ENCODE results near the gene GID8.
A peak's percentile ranks its signal among the peaks of the same experiment; 100 is the strongest.
"Not testable (repeated sequence)": the region's sequence is repeated elsewhere in the genome, so short reads cannot be mapped to it uniquely, and the experiment has no call there.

GID8 gene

GRCh38 chr20:62921119-62921687, 16.7 kb upstream of the GID8 start:
- peak overlapping the region; percentile 31 for H3K9ac ChIP-seq (ENCODE audit: low read length)
- H2BK15ac ChIP-seq (ENCODE audit: low read depth, poor library complexity, severe bottlenecking), result no peak overlapping the region
- no peak overlapping the region for H3K14ac ChIP-seq (ENCODE audit: low read length in 2 of 2)
- H3K27ac ChIP-seq (ENCODE audit: low read length, poor library complexity, severe bottlenecking), result no peak overlapping the region
- H3K4me2 ChIP-seq (ENCODE audit: low read length, poor library complexity, severe bottlenecking), result no peak overlapping the region
- no peak overlapping the region for H2BK5ac ChIP-seq (ENCODE audit: low read depth, low read length, poor library complexity, severe bottlenecking)
- no peak overlapping the region for H3K4ac ChIP-seq (ENCODE audit: low read depth in 1 of 2, low read length in 2 of 2)
- 53% methylated on average over 6 of the region's 8 CpGs for WGBS
- DNase-seq, result peak; percentile 83
- no peaks in the 10 kb centered on the region for H3K9me3 ChIP-seq (ENCODE audit: control insufficient read depth, low read length)
- H3K23ac ChIP-seq (ENCODE audit: low read length in 2 of 2), result no peak overlapping the region
- H2BK120ac ChIP-seq (ENCODE audit: low read depth, low read length), result no peak overlapping the region
- no peak overlapping the region for H2AFZ ChIP-seq (ENCODE audit: low read depth, low read length)
- no peaks in the 10 kb centered on the region for H3K27me3 ChIP-seq (ENCODE audit: control insufficient read depth in 1 of 2, insufficient read depth in 1 of 2, low read length in 2 of 2)
- H3K36me3 ChIP-seq (ENCODE audit: control insufficient read depth in 1 of 2, insufficient read depth in 2 of 2, low read depth in 1 of 2, low read length in 2 of 2), result no peaks in the 10 kb centered on the region
- H3K4me3 ChIP-seq (ENCODE audit: insufficient read depth in 1 of 2, low read depth in 1 of 2, low read length in 2 of 2), result no peak overlapping the region
- H4K91ac ChIP-seq (ENCODE audit: low read length), result no peak overlapping the region
- H2AK5ac ChIP-seq (ENCODE audit: low read length, severe bottlenecking), result no peak overlapping the region
- H3K79me1 ChIP-seq (replicated peaks; ENCODE audit: low read length, poor library complexity, severe bottlenecking), result no peaks in the 10 kb centered on the region
- H4K8ac ChIP-seq (ENCODE audit: low read length), result no peak overlapping the region
- no peak overlapping the region for H2BK12ac ChIP-seq (ENCODE audit: low read length in 2 of 2)
- no peak overlapping the region for H3K18ac ChIP-seq (ENCODE audit: low read depth in 1 of 2, low read length in 2 of 2)
- H3K4me1 ChIP-seq (ENCODE audit: control insufficient read depth, insufficient read depth, low read depth, low read length), result peaks cover 28% of the 10 kb centered on the region

- peak overlapping the region; percentile 99 for H3K9ac ChIP-seq (ENCODE audit: low read length)
- no peaks in the 10 kb centered on the region for H3K36me3 ChIP-seq (ENCODE audit: control insufficient read depth in 1 of 2, insufficient read depth in 2 of 2, low read depth in 1 of 2, low read length in 2 of 2)
- no peak for DNase-seq
- no peak overlapping the region for H3K4ac ChIP-seq (ENCODE audit: low read depth in 1 of 2, low read length in 2 of 2)
- H4K8ac ChIP-seq (ENCODE audit: low read length), result no peak overlapping the region
- no peak overlapping the region for H2BK5ac ChIP-seq (ENCODE audit: low read depth, low read length, poor library complexity, severe bottlenecking)
- peak overlapping the region in 1 of 2 experiments; percentile 36 for H3K4me3 ChIP-seq (ENCODE audit: insufficient read depth in 1 of 2, low read depth in 1 of 2, low read length in 2 of 2)
- H2AFZ ChIP-seq (ENCODE audit: low read depth, low read length), result no peak overlapping the region
- H3K14ac ChIP-seq (ENCODE audit: low read length in 2 of 2), result no peak overlapping the region
- H2AK5ac ChIP-seq (ENCODE audit: low read length, severe bottlenecking), result no peak overlapping the region
- H2BK120ac ChIP-seq (ENCODE audit: low read depth, low read length), result no peak overlapping the region
- H2BK15ac ChIP-seq (ENCODE audit: low read depth, poor library complexity, severe bottlenecking), result no peak overlapping the region
- no peaks in the 10 kb centered on the region for H3K27me3 ChIP-seq (ENCODE audit: control insufficient read depth in 1 of 2, insufficient read depth in 1 of 2, low read length in 2 of 2)
- 94% methylated on average over 12 of the region's 14 CpGs for WGBS
- peak overlapping the region; percentile 62 for H3K27ac ChIP-seq (ENCODE audit: low read length, poor library complexity, severe bottlenecking)
- no peak overlapping the region for H2BK12ac ChIP-seq (ENCODE audit: low read length in 2 of 2)
- H3K23ac ChIP-seq (ENCODE audit: low read length in 2 of 2), result no peak overlapping the region
- no peak overlapping the region for H3K18ac ChIP-seq (ENCODE audit: low read depth in 1 of 2, low read length in 2 of 2)
- no peak overlapping the region for H3K4me2 ChIP-seq (ENCODE audit: low read length, poor library complexity, severe bottlenecking)
- peaks cover 31% of the 10 kb centered on the region for H3K4me1 ChIP-seq (ENCODE audit: control insufficient read depth, insufficient read depth, low read depth, low read length)
- no peaks in the 10 kb centered on the region for H3K9me3 ChIP-seq (ENCODE audit: control insufficient read depth, low read length)
- H4K91ac ChIP-seq (ENCODE audit: low read length), result no peak overlapping the region
- no peaks in the 10 kb centered on the region for H3K79me1 ChIP-seq (replicated peaks; ENCODE audit: low read length, poor library complexity, severe bottlenecking)
Measured at GRCh38 chr20:62922451-62922921, 15.5 kb upstream of the GID8 start.

GRCh38 chr20:62923059-62923668, 14.8 kb upstream of the GID8 start:
- not testable (repeated sequence) for H2AK5ac ChIP-seq (ENCODE audit: low read length, severe bottlenecking); H4K91ac ChIP-seq (ENCODE audit: low read length); H3K18ac ChIP-seq (ENCODE audit: low read depth in 1 of 2, low read length in 2 of 2); H2BK120ac ChIP-seq (ENCODE audit: low read depth, low read length); H3K23ac ChIP-seq (ENCODE audit: low read length in 2 of 2); H2AFZ ChIP-seq (ENCODE audit: low read depth, low read length); H2BK12ac ChIP-seq (ENCODE audit: low read length in 2 of 2); H3K27me3 ChIP-seq (ENCODE audit: control insufficient read depth in 1 of 2, insufficient read depth in 1 of 2, low read length in 2 of 2); H3K14ac ChIP-seq (ENCODE audit: low read length in 2 of 2); H2BK15ac ChIP-seq (ENCODE audit: low read depth, poor library complexity, severe bottlenecking); H2BK5ac ChIP-seq (ENCODE audit: low read depth, low read length, poor library complexity, severe bottlenecking); H3K9me3 ChIP-seq (ENCODE audit: control insufficient read depth, low read length); H3K79me1 ChIP-seq (replicated peaks; ENCODE audit: low read length, poor library complexity, severe bottlenecking); H3K36me3 ChIP-seq (ENCODE audit: control insufficient read depth in 1 of 2, insufficient read depth in 2 of 2, low read depth in 1 of 2, low read length in 2 of 2); H3K4ac ChIP-seq (ENCODE audit: low read depth in 1 of 2, low read length in 2 of 2); H4K8ac ChIP-seq (ENCODE audit: low read length)
- H3K4me1 ChIP-seq (ENCODE audit: control insufficient read depth, insufficient read depth, low read depth, low read length), result peaks cover 33% of the 10 kb centered on the region
- 64% methylated on average over 13 of the region's 17 CpGs for WGBS
- H3K4me2 ChIP-seq (ENCODE audit: low read length, poor library complexity, severe bottlenecking), result peak overlapping the region; percentile 38
- DNase-seq, result peak; percentile 80
- peak overlapping the region; percentile 99 for H3K9ac ChIP-seq (ENCODE audit: low read length)
- H3K4me3 ChIP-seq (ENCODE audit: insufficient read depth in 1 of 2, low read depth in 1 of 2, low read length in 2 of 2), result peak overlapping the region in 1 of 2 experiments; percentile 36
- H3K27ac ChIP-seq (ENCODE audit: low read length, poor library complexity, severe bottlenecking), result peak overlapping the region; percentile 62

GRCh38 chr20:62923669-62924441, 14.1 kb upstream of the GID8 start:
- H3K23ac ChIP-seq (ENCODE audit: low read length in 2 of 2), result peak overlapping the region in 1 of 2 experiments; percentile 43
- H3K9me3 ChIP-seq (ENCODE audit: control insufficient read depth, low read length), result no peaks in the 10 kb centered on the region
- no peaks in the 10 kb centered on the region for H3K27me3 ChIP-seq (ENCODE audit: control insufficient read depth in 1 of 2, insufficient read depth in 1 of 2, low read length in 2 of 2)
- H3K4me1 ChIP-seq (ENCODE audit: control insufficient read depth, insufficient read depth, low read depth, low read length), result peaks cover 34% of the 10 kb centered on the region
- H3K18ac ChIP-seq (ENCODE audit: low read depth in 1 of 2, low read length in 2 of 2), result no peak overlapping the region
- no peaks in the 10 kb centered on the region for H3K36me3 ChIP-seq (ENCODE audit: control insufficient read depth in 1 of 2, insufficient read depth in 2 of 2, low read depth in 1 of 2, low read length in 2 of 2)
- no peak overlapping the region for H4K91ac ChIP-seq (ENCODE audit: low read length)
- no peaks in the 10 kb centered on the region for H3K79me1 ChIP-seq (replicated peaks; ENCODE audit: low read length, poor library complexity, severe bottlenecking)
- peak overlapping the region; percentile 99 for H3K9ac ChIP-seq (ENCODE audit: low read length)
- no peak overlapping the region for H3K14ac ChIP-seq (ENCODE audit: low read length in 2 of 2)
- H3K4me3 ChIP-seq (ENCODE audit: insufficient read depth in 1 of 2, low read depth in 1 of 2, low read length in 2 of 2), result peak overlapping the region in 1 of 2 experiments; percentile 95
- H4K8ac ChIP-seq (ENCODE audit: low read length), result no peak overlapping the region
- no peak overlapping the region for H2BK120ac ChIP-seq (ENCODE audit: low read depth, low read length)
- DNase-seq, result no peak
- no peak overlapping the region for H2BK15ac ChIP-seq (ENCODE audit: low read depth, poor library complexity, severe bottlenecking)
- peak overlapping the region; percentile 42 for H3K27ac ChIP-seq (ENCODE audit: low read length, poor library complexity, severe bottlenecking)
- H2BK12ac ChIP-seq (ENCODE audit: low read length in 2 of 2), result no peak overlapping the region
- H3K4me2 ChIP-seq (ENCODE audit: low read length, poor library complexity, severe bottlenecking), result peak overlapping the region; percentile 83
- H3K4ac ChIP-seq (ENCODE audit: low read depth in 1 of 2, low read length in 2 of 2), result no peak overlapping the region
- no peak overlapping the region for H2BK5ac ChIP-seq (ENCODE audit: low read depth, low read length, poor library complexity, severe bottlenecking)
- H2AK5ac ChIP-seq (ENCODE audit: low read length, severe bottlenecking), result no peak overlapping the region
- no peak overlapping the region for H2AFZ ChIP-seq (ENCODE audit: low read depth, low read length)
- WGBS, result 64% methylated on average over 4 of the region's 7 CpGs
